Stimulated activated CD8-positive, alpha-beta memory T cell treated with anti-CD3 and anti-CD28 coated beads, Interleukin-7, amount 100 ng/mL, for 48 hours (primary cell): ENCODE results near the gene LSP1.

Experiments
- DNase-seq, 2 donors: peaks; one replicate each; pipeline ENCODE4 v3.0.0-alpha.2; 2020; ENCODE audit warnings: low read depth in 1 of 2; ENCODE audit errors: extremely low read depth in 1 of 2

Gene LSP1

DNA sequence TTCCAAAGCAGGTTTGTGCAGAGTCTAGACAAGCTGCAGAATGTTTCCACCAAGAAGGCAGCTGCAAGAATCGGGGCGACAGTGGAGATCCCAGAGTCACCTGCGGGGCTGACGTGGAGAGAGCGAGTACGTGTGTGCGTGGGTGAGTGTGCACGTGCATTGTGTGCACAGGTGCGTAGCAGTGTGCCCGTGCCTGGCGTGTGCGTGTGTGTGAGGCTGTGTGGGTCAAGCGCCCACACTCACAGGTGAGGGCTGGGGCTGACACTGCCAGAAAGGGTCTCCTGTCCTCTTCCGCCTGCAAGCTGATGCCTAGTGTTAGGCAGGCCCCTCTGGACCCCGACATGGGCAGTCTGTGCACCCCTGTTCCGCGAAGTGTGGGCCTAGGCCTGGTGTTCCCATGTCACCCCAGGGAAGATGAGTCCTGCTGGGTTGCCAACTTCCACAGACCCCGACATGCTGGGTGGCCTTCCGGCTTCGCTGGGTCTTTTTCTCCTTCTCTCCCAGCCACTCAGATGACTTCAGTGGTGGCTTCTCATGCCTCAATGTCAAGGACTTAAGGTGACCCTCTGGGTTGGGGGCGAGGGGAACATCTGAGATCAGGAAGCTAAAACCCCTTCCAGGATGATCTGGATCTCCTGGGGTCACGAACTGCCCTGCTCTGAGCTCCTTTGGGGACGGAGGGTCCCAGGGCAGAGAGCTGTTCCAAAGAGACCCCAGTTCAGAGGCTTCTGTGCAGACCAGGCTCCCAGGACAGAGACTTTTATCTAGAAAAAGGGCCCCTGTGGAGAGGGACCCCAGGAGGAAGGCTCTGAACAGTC is 28.5 kb upstream of the LSP1 start:
- no peak for DNase-seq

GRCh38 chr11:1825039-1825740 is 27.7 kb upstream of the LSP1 start:
- DNase-seq = no peak

DNA sequence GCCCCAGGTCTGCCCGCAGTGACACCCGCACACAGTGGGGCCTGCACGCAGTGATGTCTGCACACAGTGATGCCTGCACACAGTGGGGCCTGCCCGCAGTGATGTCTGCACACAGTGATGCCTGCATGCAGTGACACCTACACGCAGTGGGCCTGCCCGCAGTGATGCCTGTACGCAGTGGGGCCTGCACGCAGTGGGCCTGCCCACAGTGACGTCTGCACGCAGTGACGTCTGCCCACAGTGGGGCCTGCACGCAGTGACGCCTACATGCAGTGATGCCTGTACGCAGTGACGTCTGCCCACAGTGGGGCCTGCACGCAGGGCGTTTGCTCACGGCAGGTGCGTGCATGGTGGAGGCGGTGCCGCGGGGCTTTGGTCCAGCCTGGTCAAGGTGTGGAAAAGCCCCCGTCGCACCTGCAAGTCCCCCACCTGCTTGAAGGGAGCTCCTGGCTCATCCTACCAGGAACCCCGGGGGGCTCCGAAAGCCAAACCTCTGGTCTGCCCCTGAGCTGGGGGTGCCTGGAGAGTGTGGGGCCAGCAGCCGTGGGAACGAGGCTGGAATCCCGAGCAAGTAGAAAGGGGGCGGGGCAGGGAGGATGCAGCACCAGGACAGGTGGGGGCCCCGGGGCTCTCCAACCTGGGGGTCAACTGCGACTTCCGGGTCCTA is 27.0 kb upstream of the LSP1 start:
- DNase-seq = no peak

GRCh38 chr11:1826552-1827094 is 26.3 kb upstream of the LSP1 start:
- DNase-seq = no peak

- no peak for DNase-seq
Observed at GRCh38 chr11:1827095-1827813, 25.6 kb upstream of the LSP1 start.

GRCh38 chr11:1827931-1828330 is 25.0 kb upstream of the LSP1 start:
- no peak for DNase-seq

DNA sequence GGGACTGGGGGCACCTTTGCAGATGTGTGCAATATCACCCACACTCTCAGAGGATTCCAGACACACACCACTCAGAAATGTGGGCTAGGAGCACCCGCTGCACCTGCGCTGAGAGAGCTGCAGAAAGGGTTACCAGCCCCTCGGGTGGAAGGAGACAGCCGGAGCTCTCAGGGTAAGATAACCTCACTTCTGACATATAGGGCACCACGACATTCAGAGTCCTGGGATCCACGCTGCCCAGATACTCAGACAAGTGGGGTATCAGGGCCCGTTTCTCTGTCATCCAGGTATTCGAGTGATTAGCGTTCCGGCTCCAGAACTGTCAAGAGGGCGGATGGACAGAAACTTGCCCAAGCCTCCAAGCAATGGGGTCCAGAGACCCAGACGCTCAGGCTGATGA is 24.3 kb upstream of the LSP1 start:
- DNase-seq = no peak

DNA sequence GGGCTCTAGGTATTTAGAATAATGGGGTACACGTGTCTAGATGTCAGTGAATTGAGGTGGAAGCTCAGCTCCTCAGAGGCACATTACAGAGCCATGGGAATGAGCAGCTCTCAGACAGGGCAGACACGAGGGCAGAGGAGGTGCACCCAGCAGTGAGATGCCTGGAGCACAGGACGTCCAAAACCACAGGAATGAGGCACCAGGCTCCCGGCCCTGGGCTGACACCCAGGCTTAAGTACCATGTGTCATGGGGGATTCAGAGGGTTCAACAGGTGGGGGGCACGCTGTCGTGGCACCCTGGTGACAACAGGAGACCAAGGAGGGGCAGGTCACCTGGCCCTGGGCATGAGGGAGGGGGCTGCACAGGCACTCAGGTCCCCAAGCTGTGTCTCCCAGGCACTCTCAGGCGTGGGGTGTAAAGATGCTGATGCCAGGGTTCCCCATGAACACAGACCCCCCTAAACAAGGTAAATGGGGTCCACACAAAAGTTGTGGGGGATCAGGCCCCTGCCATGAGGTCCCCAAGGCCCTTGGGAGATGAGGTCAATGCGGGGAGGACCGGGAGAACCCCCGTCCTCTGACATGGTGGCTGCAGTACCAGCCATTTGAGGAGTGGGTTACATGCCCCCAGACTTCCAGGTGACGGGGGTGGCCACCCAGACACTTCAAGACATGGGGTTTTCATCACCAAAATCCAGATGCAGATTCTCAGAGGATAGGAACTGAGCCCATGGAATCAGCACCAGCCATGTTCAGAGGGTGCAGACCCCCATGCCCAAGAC is 23.7 kb upstream of the LSP1 start:
- DNase-seq = no peak

GRCh38 chr11:1830004-1830321 is 22.9 kb upstream of the LSP1 start:
- no peak for DNase-seq

DNA sequence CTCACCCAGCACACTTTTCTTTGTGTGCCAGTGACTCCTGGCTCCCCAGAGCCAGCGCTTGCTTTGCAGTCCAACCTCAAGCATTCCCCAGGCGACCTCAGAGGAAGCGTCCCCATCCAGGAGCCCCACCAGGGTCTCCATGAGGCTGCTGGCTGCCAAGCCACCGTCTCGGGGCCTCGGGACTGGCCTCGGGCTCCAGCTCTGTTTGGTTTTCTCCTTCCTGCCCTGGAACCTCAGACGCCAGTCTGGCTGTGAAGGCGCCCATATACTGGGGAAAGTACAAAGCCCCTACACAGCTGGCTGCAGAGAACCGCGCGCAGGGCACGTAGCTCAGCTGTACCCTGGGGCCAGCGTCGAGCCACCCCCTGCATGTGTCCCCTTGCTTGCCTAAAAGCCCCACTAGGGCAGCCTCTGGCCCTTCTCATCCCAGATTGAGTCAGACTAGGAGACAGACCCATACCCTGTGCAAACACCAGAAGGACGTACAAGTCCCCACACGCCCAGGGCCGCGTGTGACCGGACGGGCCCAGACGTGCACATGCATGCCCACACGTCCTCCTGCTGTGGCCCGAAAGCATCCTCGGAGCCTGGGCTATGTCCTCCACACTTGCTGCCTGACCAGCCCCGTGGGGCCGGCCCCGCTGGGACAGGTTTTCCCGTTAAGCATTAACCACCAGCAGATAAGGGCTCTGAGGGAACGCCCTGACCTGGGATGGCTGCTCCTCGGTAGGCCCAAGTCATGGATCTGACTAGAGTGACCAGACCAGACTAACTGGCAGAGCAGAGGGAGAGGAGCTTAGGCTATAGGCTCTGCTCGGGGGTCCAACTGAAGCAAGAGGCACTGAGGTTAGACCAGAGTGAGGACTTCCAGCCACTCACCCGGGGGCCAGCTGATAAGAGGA is 22.3 kb upstream of the LSP1 start:
- DNase-seq = no peak

- DNase-seq = no peak
Observed at GRCh38 chr11:1831338-1832210, 21.3 kb upstream of the LSP1 start.

DNA sequence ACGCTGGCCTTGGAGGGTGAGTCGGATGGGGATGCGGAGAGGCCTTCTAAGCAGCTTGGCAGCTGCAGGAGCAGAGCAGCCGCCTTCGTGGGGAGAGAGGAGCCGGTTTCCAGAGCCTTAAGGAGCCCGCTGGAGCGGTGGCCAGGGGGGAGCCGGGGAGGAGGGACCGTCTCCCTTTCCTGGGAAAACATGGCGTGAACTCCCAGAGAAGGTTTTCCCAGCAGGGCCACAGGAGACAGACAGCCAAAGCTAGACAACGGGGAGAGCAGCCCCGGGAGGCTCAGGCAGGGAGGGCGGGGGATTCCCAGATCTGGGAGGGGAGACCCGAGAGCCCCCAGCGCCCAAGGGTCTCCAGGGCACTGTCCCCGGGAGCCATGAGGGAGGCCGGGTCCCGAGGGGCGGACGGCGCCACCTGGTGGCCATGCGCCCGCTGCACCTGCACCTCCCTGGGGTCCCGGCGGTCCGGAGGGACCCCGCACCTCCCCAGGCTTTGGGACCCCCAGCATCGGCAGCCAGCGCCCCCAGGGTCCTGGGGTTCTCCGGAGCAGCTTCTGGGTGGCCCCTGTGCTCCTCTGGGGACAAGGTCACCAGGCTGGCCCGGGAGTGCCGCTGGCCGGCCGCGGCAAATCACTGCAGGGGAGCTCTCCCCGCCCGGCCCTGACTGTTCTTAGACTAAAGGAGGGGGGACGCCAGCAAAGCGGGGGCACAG is 20.5 kb upstream of the LSP1 start:
- DNase-seq = no peak

GRCh38 chr11:1832920-1833295 is 20.0 kb upstream of the LSP1 start:
- DNase-seq = no peak

DNA sequence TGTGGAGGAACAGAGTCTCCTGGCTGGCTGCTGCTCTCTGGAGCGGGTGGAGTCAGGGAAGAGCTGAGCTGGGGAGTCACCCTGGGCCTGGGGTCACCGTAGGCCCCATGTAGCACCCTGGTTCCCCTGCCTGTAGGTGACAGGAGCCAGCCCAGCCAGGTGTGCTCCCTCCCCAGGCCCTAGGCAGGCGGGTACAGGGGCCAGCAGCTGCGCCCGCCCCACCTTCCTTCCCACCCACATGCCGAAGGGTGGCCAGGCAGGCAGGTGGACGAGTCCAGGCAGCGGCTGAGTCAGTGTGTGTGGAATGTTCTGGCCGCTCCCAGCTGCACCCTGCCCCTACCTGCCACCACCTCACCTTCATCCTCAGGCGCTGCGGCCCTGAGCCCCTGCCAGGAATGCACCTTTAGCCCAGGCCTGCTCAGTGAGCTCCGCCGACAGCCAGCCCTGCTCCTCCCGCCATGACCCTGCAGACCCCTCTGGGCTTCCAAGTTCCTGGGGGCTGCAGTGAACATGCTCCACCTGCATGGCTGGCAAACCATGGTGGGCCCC is 18.7 kb upstream of the LSP1 start:
- no peak for DNase-seq

- no peak for DNase-seq
Observed at GRCh38 chr11:1834779-1835670, 17.9 kb upstream of the LSP1 start, which contains the start of gene SYT8. TSS of gene SYT8 (plus strand) at chr11:1834990. CDS start at chr11:1835106, 116 bp downstream.

- DNase-seq = no peak
Observed at GRCh38 chr11:1835671-1836010, 17.2 kb upstream of the LSP1 start.
